ENCODE results near the gene RFNG. TPM values are rescaled to one million over a fixed set of nuclear protein-coding genes. Genes with fewer than 3 reads are reported as not detected.

The RFNG gene
- total RNA-seq, 2 donors from 2014 or later, result 39.9 to 45.3 TPM

DNA sequence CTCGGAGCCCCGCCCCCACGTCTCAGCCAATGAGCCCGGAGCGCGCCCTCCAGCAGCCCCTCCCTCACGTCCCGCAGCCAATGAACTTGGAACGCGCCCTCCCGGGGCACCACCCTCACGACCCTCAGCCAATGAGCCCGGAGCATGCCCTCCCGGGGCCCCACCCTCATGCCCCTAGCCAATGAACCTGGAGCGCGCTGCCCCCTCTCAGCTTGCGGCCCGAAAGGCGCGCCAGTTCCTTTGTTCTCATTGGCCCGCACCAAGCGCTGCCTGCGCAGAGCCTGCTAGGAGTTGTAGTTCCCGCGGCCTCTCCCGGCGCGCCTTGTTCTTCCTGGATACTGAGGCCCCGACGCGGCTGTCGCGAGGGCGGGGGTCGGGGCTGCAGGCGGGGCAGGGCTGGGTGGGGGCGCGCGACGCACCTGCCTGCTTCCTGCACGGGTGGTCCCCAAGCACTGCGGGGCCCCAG is 28.6 kb downstream of the RFNG start, which contains the start of gene LRRC45:
LRRC45 (plus strand) TSS at position 325 of the 466 bp plus-strand sequence. CDS start 339 bp downstream, outside the sequence.
- ATAC-seq (ENCODE audit: insufficient number of reproducible peaks, low FRiP score, low read depth) (peak; percentile 94), DNase-seq (ENCODE audit: low spot score) (peak; percentile 100)
- peaks cover 14 to 23% of the 10 kb centered on the region in 2 donors for H3K4me1 ChIP-seq (ENCODE audit: control insufficient read depth in 1 of 2, low read depth in 2 of 2)
- H3K27ac ChIP-seq, result peak within 1 kb of the TSS; percentile 23 to 63
- H3K36me3 ChIP-seq, result no peaks in the 10 kb centered on the region
- TF ChIP-seq, protein P1, sequence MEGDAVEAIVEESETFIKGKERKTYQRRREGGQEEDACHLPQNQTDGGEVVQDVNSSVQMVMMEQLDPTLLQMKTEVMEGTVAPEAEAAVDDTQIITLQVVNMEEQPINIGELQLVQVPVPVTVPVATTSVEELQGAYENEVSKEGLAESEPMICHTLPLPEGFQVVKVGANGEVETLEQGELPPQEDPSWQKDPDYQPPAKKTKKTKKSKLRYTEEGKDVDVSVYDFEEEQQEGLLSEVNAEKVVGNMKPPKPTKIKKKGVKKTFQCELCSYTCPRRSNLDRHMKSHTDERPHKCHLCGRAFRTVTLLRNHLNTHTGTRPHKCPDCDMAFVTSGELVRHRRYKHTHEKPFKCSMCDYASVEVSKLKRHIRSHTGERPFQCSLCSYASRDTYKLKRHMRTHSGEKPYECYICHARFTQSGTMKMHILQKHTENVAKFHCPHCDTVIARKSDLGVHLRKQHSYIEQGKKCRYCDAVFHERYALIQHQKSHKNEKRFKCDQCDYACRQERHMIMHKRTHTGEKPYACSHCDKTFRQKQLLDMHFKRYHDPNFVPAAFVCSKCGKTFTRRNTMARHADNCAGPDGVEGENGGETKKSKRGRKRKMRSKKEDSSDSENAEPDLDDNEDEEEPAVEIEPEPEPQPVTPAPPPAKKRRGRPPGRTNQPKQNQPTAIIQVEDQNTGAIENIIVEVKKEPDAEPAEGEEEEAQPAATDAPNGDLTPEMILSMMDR (IDR thresholded peaks at IDR 0.05), result no peak
- H3K9me3 ChIP-seq, result no peaks in the 10 kb centered on the region
- H3K27me3 ChIP-seq (replicated peaks; ENCODE audit: insufficient read depth), result no peaks in the 10 kb centered on the region
- H3K4me3 ChIP-seq, result peak within 1 kb of the TSS; percentile 89

DNA sequence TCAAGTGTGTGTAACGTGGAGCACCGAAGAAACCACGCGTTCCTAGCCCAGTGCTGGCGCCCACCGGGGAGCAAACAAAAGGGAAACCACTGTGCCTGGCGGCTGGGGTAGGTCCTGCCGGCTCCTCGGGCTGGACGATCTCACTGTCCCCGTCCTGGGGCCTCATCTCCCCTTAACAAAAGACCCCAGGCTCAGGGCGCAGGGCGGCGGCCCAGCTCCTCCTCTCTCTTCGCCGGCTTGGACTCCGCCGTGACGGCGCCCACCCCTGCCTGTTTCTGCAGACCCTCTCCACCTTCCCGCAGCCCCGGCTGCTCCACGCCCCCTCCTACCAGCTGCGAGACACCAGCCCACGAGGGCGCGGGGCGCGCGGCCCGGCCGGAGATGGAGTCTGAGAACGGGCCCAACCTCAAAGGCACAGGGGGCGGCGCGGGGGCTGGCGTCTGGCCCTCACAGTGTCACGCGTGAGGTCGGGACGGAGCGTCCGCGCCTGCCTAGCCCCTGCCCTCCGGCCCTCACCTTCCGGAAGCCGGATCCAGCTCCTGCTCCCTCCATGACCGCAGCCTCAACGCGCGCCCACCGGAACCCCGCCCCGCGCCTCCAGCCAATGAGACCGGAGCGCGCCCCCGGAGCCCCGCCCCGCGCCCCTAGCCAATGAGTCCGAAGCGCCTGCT is 29.2 kb downstream of the RFNG start, which contains the start of gene CENPX:
CENPX (minus strand) TSS at position 569 of the 671 bp plus-strand sequence; CDS start at position 552, 17 bp downstream.
- peak within 1 kb of the TSS; percentile 23 to 63 for H3K27ac ChIP-seq
- H3K36me3 ChIP-seq, result no peaks in the 10 kb centered on the region
- no peaks in the 10 kb centered on the region for H3K27me3 ChIP-seq (replicated peaks; ENCODE audit: insufficient read depth)
- DNase-seq (ENCODE audit: low spot score), result no peak
- no peaks in the 10 kb centered on the region for H3K9me3 ChIP-seq
- TF ChIP-seq, protein P1 (IDR thresholded peaks at IDR 0.05), result no peak
- H3K4me3 ChIP-seq, result peak within 1 kb of the TSS; percentile 89
- ATAC-seq (ENCODE audit: insufficient number of reproducible peaks, low FRiP score, low read depth), result no peak
- peaks cover 14 to 23% of the 10 kb centered on the region in 2 donors for H3K4me1 ChIP-seq (ENCODE audit: control insufficient read depth in 1 of 2, low read depth in 2 of 2)

DNA sequence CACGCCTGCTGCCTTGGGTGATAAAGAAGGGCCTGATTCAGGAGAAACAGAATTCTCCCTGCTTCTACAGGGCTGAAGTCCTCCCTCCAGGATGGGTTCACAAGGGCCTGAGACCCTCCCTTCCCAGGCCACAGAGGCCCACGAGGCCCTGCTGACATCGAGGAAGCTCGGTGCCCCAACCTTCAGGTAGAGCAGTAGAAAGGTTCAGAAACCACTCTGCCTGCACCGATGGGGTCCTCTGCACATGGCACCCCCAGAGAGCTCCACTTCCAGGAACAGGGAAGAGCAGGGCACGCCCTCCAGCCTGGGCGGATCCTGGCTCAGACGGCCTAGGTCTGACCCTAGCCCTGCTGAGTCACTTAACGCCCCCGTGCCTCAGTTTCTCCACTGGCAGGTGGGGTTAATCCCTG is 29.7 kb downstream of the RFNG start:
- TF ChIP-seq, protein P1 (IDR thresholded peaks at IDR 0.05), result no peak
- Histone ChIP-seq H3K36me3 (no peaks in the 10 kb centered on the region), H3K4me3 (peak overlapping the region; percentile 89), H3K4me1 (ENCODE audit: control insufficient read depth in 1 of 2, low read depth in 2 of 2) (peaks cover 14 to 23% of the 10 kb centered on the region in 2 donors), H3K27me3 (replicated peaks; ENCODE audit: insufficient read depth) (no peaks in the 10 kb centered on the region), H3K27ac (no peak overlapping the region), H3K9me3 (no peaks in the 10 kb centered on the region)
- ATAC-seq (ENCODE audit: insufficient number of reproducible peaks, low FRiP score, low read depth), result no peak
- no peak for DNase-seq (ENCODE audit: low spot score)

- H3K27me3 ChIP-seq (replicated peaks; ENCODE audit: insufficient read depth), result no peaks in the 10 kb centered on the region
- TF ChIP-seq, protein P1 (IDR thresholded peaks at IDR 0.05), result peak; percentile 76
- H3K36me3 ChIP-seq, result no peaks in the 10 kb centered on the region
- DNase-seq (ENCODE audit: low spot score) (no peak), ATAC-seq (ENCODE audit: insufficient number of reproducible peaks, low FRiP score, low read depth) (no peak)
- no peak overlapping the region for H3K27ac ChIP-seq
- no peaks in the 10 kb centered on the region for H3K9me3 ChIP-seq
- H3K4me3 ChIP-seq, result peak overlapping the region; percentile 89
- peaks cover 14 to 23% of the 10 kb centered on the region in 2 donors for H3K4me1 ChIP-seq (ENCODE audit: control insufficient read depth in 1 of 2, low read depth in 2 of 2)
Measured at GRCh38 chr17:82021107-82021899, 30.3 kb downstream of the RFNG start.

GRCh38 chr17:82020572-82021106 is 31.0 kb downstream of the RFNG start:
- TF ChIP-seq, protein P1 (IDR thresholded peaks at IDR 0.05), result no peak
- H3K4me1 ChIP-seq (ENCODE audit: control insufficient read depth in 1 of 2, low read depth in 2 of 2), result peaks cover 14 to 23% of the 10 kb centered on the region in 2 donors
- DNase-seq (ENCODE audit: low spot score) (no peak), ATAC-seq (ENCODE audit: insufficient number of reproducible peaks, low FRiP score, low read depth) (no peak)
- H3K36me3 ChIP-seq, result no peaks in the 10 kb centered on the region
- H3K4me3 ChIP-seq, result no peak overlapping the region
- H3K27ac ChIP-seq, result no peak overlapping the region
- no peaks in the 10 kb centered on the region for H3K27me3 ChIP-seq (replicated peaks; ENCODE audit: insufficient read depth)
- H3K9me3 ChIP-seq, result no peaks in the 10 kb centered on the region

Measured in thoracic aorta (tissue), 2 donors.